Hepatocyte (in vitro differentiated cells): ENCODE measurements around the gene PTPRM.
"Not testable (repeated sequence)": the region's sequence is repeated elsewhere in the genome, so short reads cannot be mapped to it uniquely, and the experiment has no call there.

Source experiments
- CTCF ChIP-seq: fragments of 200-600 bp; sonication (generic); IDR thresholded peaks from 2 replicates; pipeline ENCODE4 v1.5.1; 2016; ENCODE audit warnings: antibody characterized with exemption, mild to moderate bottlenecking; ENCODE audit not compliant: poor library complexity
- EZH2phosphoT487 ChIP-seq: fragments of 200-600 bp; sonication (generic); IDR thresholded peaks from one replicate; pipeline ENCODE4 v1.6.1; 2018; ENCODE audit warnings: antibody characterized with exemption, mild to moderate bottlenecking, low read depth, moderate library complexity; ENCODE audit not compliant: unreplicated experiment, severe bottlenecking

GRCh38 chr18:8063152-8063551 lies 496.0 kb downstream of the PTPRM start:
- TF ChIP-seq CTCF, EZH2phosphoT487: not testable (repeated sequence)
